Measurements from ENCODE around the gene SMIM7.
"Not testable (repeated sequence)": the region's sequence is repeated elsewhere in the genome, so short reads cannot be mapped to it uniquely, and the experiment has no call there.

Gene SMIM7

GRCh38 chr19:16679811-16680210 lies 19.9 kb upstream of the SMIM7 start:
- TF ChIP-seq, protein P1, sequence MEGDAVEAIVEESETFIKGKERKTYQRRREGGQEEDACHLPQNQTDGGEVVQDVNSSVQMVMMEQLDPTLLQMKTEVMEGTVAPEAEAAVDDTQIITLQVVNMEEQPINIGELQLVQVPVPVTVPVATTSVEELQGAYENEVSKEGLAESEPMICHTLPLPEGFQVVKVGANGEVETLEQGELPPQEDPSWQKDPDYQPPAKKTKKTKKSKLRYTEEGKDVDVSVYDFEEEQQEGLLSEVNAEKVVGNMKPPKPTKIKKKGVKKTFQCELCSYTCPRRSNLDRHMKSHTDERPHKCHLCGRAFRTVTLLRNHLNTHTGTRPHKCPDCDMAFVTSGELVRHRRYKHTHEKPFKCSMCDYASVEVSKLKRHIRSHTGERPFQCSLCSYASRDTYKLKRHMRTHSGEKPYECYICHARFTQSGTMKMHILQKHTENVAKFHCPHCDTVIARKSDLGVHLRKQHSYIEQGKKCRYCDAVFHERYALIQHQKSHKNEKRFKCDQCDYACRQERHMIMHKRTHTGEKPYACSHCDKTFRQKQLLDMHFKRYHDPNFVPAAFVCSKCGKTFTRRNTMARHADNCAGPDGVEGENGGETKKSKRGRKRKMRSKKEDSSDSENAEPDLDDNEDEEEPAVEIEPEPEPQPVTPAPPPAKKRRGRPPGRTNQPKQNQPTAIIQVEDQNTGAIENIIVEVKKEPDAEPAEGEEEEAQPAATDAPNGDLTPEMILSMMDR (conservative IDR thresholded peaks at IDR 0.05; ENCODE audit: low read depth, low read length): no peak
- no peak overlapping the region for H3K4me3 ChIP-seq (ENCODE audit: low read depth, low read length)
- no peak for DNase-seq (ENCODE audit: low read depth)

- TF ChIP-seq, protein P1 (conservative IDR thresholded peaks at IDR 0.05; ENCODE audit: low read depth, low read length): no peak
- H3K4me3 ChIP-seq (ENCODE audit: low read depth, low read length): no peak overlapping the region
- no peak for DNase-seq (ENCODE audit: low read depth)
Measured at GRCh38 chr19:16678498-16678897, 18.6 kb upstream of the SMIM7 start.

DNA sequence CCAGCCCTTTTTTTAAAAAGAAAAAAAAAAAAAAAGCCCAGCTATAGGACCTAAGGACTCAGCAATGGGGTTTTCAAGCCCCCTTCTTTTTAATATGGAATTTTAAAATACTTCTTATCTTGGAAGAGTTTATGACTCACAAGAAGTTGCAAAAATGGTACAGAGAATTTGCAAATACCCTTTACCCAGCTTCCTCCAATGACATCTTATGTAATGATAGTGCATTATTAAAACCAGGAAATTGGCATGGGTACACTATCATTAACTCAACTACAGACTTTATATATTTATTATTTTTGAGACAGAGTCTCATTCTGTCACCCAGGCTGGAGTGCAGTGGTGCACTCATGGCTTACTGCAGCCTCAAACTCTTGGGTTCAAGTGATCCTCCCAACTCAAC lies 17.1 kb upstream of the SMIM7 start:
- H3K4me3 ChIP-seq (ENCODE audit: low read depth, low read length): no peak overlapping the region
- TF ChIP-seq, protein P1 (conservative IDR thresholded peaks at IDR 0.05; ENCODE audit: low read depth, low read length): no peak
- no peak for DNase-seq (ENCODE audit: low read depth)

DNA sequence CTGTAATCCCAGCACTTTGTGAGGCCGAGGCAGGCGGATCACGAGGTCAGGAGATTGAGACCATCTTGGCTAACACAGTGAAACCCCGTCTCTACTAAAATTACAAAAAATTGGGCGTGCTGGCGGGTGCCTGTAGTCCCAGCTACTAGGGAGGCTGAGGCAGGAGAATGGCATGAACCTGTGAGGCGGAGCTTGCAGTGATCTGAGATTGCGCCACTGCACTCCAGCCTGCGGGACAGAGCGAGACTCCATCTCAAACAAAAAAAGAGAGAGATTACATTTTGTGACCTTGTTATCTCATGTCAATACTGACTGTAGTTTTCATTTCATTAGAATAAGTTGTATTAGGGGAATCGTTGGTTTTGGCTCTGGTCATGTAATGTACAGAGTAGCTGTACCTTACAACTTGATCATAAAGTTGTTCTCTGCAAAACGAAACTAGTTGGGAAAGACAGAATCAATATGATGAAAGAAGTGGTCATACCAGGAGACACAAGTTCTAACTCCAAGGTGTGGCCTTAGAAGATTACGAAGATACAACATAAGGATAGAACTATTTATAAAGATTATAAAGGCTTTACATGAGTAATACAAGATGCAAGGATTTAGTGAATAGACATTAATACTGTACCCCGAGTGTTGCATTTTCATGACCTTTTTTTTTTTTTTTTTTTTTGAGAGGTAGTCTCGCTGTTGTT lies 16.3 kb upstream of the SMIM7 start:
- no peak overlapping the region for H3K4me3 ChIP-seq (ENCODE audit: low read depth, low read length)
- TF ChIP-seq, protein P1 (conservative IDR thresholded peaks at IDR 0.05; ENCODE audit: low read depth, low read length): no peak
- no peak for DNase-seq (ENCODE audit: low read depth)

DNA sequence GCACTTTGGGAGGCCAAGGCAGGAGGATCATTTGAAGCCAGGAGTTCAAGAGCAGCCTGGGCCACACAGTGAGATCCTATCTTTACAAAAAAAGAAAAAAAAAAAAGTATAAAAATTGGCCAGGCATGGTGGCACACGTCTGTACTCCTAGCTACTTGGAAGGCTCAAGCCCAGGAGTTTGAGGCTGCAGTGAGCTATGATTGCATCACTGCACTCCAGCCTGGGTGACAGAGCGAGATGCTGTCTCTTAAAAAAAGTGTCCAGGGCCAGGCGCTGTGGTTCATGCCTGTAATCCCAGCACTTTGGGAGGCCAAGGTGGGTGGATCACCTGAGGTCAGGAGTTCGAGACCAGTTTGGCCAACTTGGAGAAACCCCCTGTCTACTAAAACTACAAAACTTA lies 13.9 kb upstream of the SMIM7 start:
- not testable (repeated sequence) for H3K4me3 ChIP-seq (ENCODE audit: low read depth, low read length); DNase-seq (ENCODE audit: low read depth)

GRCh38 chr19:16673231-16673630 lies 13.3 kb upstream of the SMIM7 start:
- TF ChIP-seq, protein P1 (conservative IDR thresholded peaks at IDR 0.05; ENCODE audit: low read depth, low read length): no peak
- H3K4me3 ChIP-seq (ENCODE audit: low read depth, low read length): no peak overlapping the region
- DNase-seq (ENCODE audit: low read depth): no peak

GRCh38 chr19:16671652-16672274 lies 11.8 kb upstream of the SMIM7 start:
- no peak overlapping the region for H3K4me3 ChIP-seq (ENCODE audit: low read depth, low read length)
- no peak for DNase-seq (ENCODE audit: low read depth)
- TF ChIP-seq, protein P1 (conservative IDR thresholded peaks at IDR 0.05; ENCODE audit: low read depth, low read length): no peak

Measured in choroid plexus epithelial cell (primary cell).